Liver (tissue), 9 donors: ENCODE data around the gene XCR1. TPM values are rescaled to one million over a fixed set of nuclear protein-coding genes. Genes with fewer than 3 reads are reported as not detected.

Experiments used
- DNase-seq: peaks from one replicate; pipeline ENCODE4 v3.0.0-alpha.2; 2017; ENCODE audit warnings: low spot score
- H3K27ac ChIP-seq, 2 donors: one replicate each; pipeline ENCODE4 v1.7.0; 2013; ENCODE audit warnings: inconsistent platforms in 2 of 2, low read length in 2 of 2, control low read depth in 1 of 2, low read depth in 1 of 2, mild to moderate bottlenecking in 1 of 2
- H3K27me3 ChIP-seq, 4 donors: one replicate each; pipeline versions ENCODE4 v1.6.1 to v1.7.0; 2013; ENCODE audit warnings: low read length in 3 of 4, inconsistent platforms in 1 of 4, mild to moderate bottlenecking in 1 of 4, moderate library complexity in 1 of 4; ENCODE audit not compliant: control insufficient read depth in 4 of 4, insufficient read depth in 4 of 4
- H3K36me3 ChIP-seq, 4 donors: one replicate each; pipeline versions ENCODE4 v1.6.1 to v1.7.0; 2013; ENCODE audit warnings: low read length in 3 of 4, mild to moderate bottlenecking in 3 of 4, low read depth in 1 of 4, moderate library complexity in 1 of 4; ENCODE audit not compliant: control insufficient read depth in 4 of 4, insufficient read depth in 3 of 4
- H3K4me1 ChIP-seq, 4 donors: one replicate each; pipeline versions ENCODE4 v1.6.1 to v1.7.0; 2013; ENCODE audit warnings: low read length in 3 of 4, mild to moderate bottlenecking in 3 of 4, moderate library complexity in 1 of 4; ENCODE audit not compliant: control insufficient read depth in 4 of 4, insufficient read depth in 4 of 4
- H3K4me3 ChIP-seq, 3 donors: one replicate each; pipeline versions ENCODE4 v1.6.1 to v1.7.0; 2013; ENCODE audit warnings: low read length in 3 of 3, control low read depth in 1 of 3, low read depth in 1 of 3, mild to moderate bottlenecking in 1 of 3
- H3K9ac ChIP-seq, 2 donors: one replicate each; pipeline ENCODE4 v1.7.0; 2013; ENCODE audit warnings: low read length in 2 of 2, mild to moderate bottlenecking in 2 of 2, moderate library complexity in 2 of 2, control low read depth in 1 of 2, low read depth in 1 of 2
- H3K9me3 ChIP-seq, 4 donors: one replicate each; pipeline versions ENCODE4 v1.6.1 to v1.7.0; 2013; ENCODE audit warnings: low read length in 3 of 4; ENCODE audit not compliant: control insufficient read depth in 4 of 4
- ATF3 ChIP-seq: IDR thresholded peaks from 2 replicates; pipeline ENCODE4 v1.6.1; 2016; ENCODE audit warnings: antibody characterized with exemption
- CTCF ChIP-seq: fragments of 150-350 bp; IDR thresholded peaks from 2 replicates; pipeline ENCODE4 v1.5.1; 2017; ENCODE audit warnings: improper control_type of control experiment, low read depth, low read length; ENCODE audit not compliant: missing input control
- EGR1 ChIP-seq, 2 donors: IDR thresholded peaks; 2 replicates each; pipeline ENCODE4 v1.6.1; 2016 to 2018; ENCODE audit warnings: antibody characterized with exemption in 2 of 2, low read depth in 2 of 2
- FOXA1 ChIP-seq: IDR thresholded peaks from 2 replicates; pipeline ENCODE4 v1.6.1; 2016; ENCODE audit warnings: antibody characterized with exemption
- FOXA2 ChIP-seq: IDR thresholded peaks from 2 replicates; pipeline ENCODE4 v1.6.1; 2016; ENCODE audit warnings: antibody characterized with exemption
- GABPA ChIP-seq, 2 donors: IDR thresholded peaks in 1 of 2; conservative IDR thresholded peaks in 1 of 2; 2 replicates each; pipeline ENCODE4 v1.6.1; 2016; ENCODE audit warnings: antibody characterized with exemption in 2 of 2, mild to moderate bottlenecking in 1 of 2, moderate library complexity in 1 of 2
- HNF4G ChIP-seq: IDR thresholded peaks from 2 replicates; pipeline ENCODE4 v1.6.1; 2016; ENCODE audit warnings: antibody characterized with exemption
- JUND ChIP-seq, 2 donors: IDR thresholded peaks; 2 replicates each; pipeline ENCODE4 v1.6.1; 2016; ENCODE audit warnings: antibody characterized with exemption in 2 of 2
- MAX ChIP-seq: IDR thresholded peaks from 2 replicates; pipeline ENCODE4 v1.6.1; 2016; ENCODE audit warnings: antibody characterized with exemption
- NR2F2 ChIP-seq: IDR thresholded peaks from 2 replicates; pipeline ENCODE4 v1.6.1; 2016; ENCODE audit warnings: antibody characterized with exemption
- RXRA ChIP-seq, 2 donors: IDR thresholded peaks; 2 replicates each; pipeline ENCODE4 v1.6.1; 2017 to 2018; ENCODE audit warnings: antibody characterized with exemption in 2 of 2, mild to moderate bottlenecking in 1 of 2
- SP1 ChIP-seq: IDR thresholded peaks from 2 replicates; pipeline ENCODE4 v1.6.1; 2018; ENCODE audit warnings: antibody characterized with exemption, mild to moderate bottlenecking
- TAF1 ChIP-seq: conservative IDR thresholded peaks from 2 replicates; pipeline ENCODE4 v1.6.1; 2016; ENCODE audit warnings: antibody characterized with exemption, mild to moderate bottlenecking
- YY1 ChIP-seq: IDR thresholded peaks from 2 replicates; pipeline ENCODE4 v1.6.1; 2016; ENCODE audit warnings: antibody characterized with exemption, mild to moderate bottlenecking
- WGBS: extraction: QIAGEN DNeasy Blood & Tissue Kit; methylation state at CpG from one replicate; pipeline ENCODE4 v1.1.7; 2013; 5-methylcytosine and 5-hydroxymethylcytosine counted together
- polyA plus RNA-seq, 2 donors: library from polyadenylated mRNA; stranded (reverse) in 1 of 2; unstranded in 1 of 2; fragments of 200-250 nt in 1 of 2; fragments of >200 nt in 1 of 2; fragmentation: Nextera tagmentation in 1 of 2; extraction: Ambion mirVana in 1 of 2; gene quantifications; one replicate each; pipeline versions ENCODE4 v1.2.1 to v1.2.3, GENCODE V29; 2013 to 2015
- total RNA-seq, 2 donors: library from RNA; depleted of rRNA; stranded (reverse); fragments of >200 nt; gene quantifications; one replicate each; pipeline ENCODE4 v1.2.3, GENCODE V29; 2014
- TF ChIP-seq, protein P1 (sequence below): IDR thresholded peaks from 2 replicates; pipeline ENCODE4 v1.6.1; 2016; ENCODE audit warnings: antibody characterized with exemption, mild to moderate bottlenecking
- TF ChIP-seq, protein P2 (sequence below): IDR thresholded peaks from 2 replicates; pipeline ENCODE4 v1.6.1; 2016; ENCODE audit warnings: antibody characterized with exemption
- donor health status: healthy.
- donor health status: healthy.
- donor health status: healthy.
- donor health status: healthy.
- donor health status: healthy.

Gene XCR1
- total and polyA plus RNA-seq, 4 donors = under 0.01 to 0.08 (median 0.03) TPM; not detected in 1

GRCh38 chr3:46027736-46028397 is 584 bp upstream of the XCR1 start (continued):
- TF ChIP-seq MAX (no peak), SP1 (no peak), TAF1 (no peak)

DNA sequence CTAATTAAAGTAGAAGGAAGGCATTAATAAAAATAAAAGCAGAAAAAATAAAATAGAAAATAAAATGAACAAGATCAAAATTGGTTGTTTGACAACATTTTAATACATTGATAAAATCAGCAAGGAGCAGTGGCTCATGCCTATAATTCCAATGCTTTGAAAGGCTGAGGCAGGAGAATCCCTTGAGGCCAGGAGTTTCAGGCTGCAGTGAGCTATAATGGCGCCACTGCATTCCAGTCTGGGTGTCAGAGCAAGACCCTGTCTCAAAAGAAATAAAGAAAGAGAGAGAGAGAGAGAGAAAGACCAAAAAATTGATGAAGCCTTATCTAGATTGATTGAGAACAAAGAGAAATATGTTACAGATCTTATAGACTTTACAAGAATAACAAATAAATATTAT is 2.1 kb downstream of the XCR1 start:
- peaks cover 0 to 19% (median 3%) of the 10 kb centered on the region in 4 donors for H3K9me3 ChIP-seq

More for the DNA sequence above, 2.1 kb downstream of the XCR1 start:
- Histone ChIP-seq H3K4me1 (no peaks in the 10 kb centered on the region), H3K9ac (no peak overlapping the region), H3K4me3 (no peak overlapping the region), H3K36me3 (no peaks in the 10 kb centered on the region), H3K27me3 (no peaks in the 10 kb centered on the region), H3K27ac (no peak overlapping the region)
- TF ChIP-seq SP1 = no peak
- TF ChIP-seq, protein P1, sequence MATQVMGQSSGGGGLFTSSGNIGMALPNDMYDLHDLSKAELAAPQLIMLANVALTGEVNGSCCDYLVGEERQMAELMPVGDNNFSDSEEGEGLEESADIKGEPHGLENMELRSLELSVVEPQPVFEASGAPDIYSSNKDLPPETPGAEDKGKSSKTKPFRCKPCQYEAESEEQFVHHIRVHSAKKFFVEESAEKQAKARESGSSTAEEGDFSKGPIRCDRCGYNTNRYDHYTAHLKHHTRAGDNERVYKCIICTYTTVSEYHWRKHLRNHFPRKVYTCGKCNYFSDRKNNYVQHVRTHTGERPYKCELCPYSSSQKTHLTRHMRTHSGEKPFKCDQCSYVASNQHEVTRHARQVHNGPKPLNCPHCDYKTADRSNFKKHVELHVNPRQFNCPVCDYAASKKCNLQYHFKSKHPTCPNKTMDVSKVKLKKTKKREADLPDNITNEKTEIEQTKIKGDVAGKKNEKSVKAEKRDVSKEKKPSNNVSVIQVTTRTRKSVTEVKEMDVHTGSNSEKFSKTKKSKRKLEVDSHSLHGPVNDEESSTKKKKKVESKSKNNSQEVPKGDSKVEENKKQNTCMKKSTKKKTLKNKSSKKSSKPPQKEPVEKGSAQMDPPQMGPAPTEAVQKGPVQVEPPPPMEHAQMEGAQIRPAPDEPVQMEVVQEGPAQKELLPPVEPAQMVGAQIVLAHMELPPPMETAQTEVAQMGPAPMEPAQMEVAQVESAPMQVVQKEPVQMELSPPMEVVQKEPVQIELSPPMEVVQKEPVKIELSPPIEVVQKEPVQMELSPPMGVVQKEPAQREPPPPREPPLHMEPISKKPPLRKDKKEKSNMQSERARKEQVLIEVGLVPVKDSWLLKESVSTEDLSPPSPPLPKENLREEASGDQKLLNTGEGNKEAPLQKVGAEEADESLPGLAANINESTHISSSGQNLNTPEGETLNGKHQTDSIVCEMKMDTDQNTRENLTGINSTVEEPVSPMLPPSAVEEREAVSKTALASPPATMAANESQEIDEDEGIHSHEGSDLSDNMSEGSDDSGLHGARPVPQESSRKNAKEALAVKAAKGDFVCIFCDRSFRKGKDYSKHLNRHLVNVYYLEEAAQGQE = no peak
- no peak for TF ChIP-seq GABPA (IDR thresholded peaks at IDR 0.05 in 1 of 2, conservative IDR thresholded peaks at IDR 0.05 in 1 of 2)
- TF ChIP-seq EGR1 (IDR thresholded peaks at IDR 0.05; ENCODE audit: low read depth in 2 of 2) = no peak
- TF ChIP-seq, protein P2, sequence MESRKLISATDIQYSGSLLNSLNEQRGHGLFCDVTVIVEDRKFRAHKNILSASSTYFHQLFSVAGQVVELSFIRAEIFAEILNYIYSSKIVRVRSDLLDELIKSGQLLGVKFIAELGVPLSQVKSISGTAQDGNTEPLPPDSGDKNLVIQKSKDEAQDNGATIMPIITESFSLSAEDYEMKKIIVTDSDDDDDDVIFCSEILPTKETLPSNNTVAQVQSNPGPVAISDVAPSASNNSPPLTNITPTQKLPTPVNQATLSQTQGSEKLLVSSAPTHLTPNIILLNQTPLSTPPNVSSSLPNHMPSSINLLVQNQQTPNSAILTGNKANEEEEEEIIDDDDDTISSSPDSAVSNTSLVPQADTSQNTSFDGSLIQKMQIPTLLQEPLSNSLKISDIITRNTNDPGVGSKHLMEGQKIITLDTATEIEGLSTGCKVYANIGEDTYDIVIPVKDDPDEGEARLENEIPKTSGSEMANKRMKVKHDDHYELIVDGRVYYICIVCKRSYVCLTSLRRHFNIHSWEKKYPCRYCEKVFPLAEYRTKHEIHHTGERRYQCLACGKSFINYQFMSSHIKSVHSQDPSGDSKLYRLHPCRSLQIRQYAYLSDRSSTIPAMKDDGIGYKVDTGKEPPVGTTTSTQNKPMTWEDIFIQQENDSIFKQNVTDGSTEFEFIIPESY = no peak
- no peak for TF ChIP-seq JUND (IDR thresholded peaks at IDR 0.05)
- no peak for TF ChIP-seq NR2F2
- no peak for TF ChIP-seq FOXA1
- TF ChIP-seq TAF1 = no peak
- no peak for TF ChIP-seq RXRA (IDR thresholded peaks at IDR 0.05)
- TF ChIP-seq CTCF = no peak
- TF ChIP-seq ATF3 = no peak
- no peak for TF ChIP-seq YY1
- no peak for TF ChIP-seq MAX
- no peak for TF ChIP-seq HNF4G
- no peak for TF ChIP-seq FOXA2
- WGBS = 89% methylated on average over 1 of the region's 1 CpG
- no peak for DNase-seq
